ENCODE data around the gene CUX1.
"Not testable (repeated sequence)": the region's sequence is repeated elsewhere in the genome, so short reads cannot be mapped to it uniquely, and the experiment has no call there.

Gene CUX1

DNA sequence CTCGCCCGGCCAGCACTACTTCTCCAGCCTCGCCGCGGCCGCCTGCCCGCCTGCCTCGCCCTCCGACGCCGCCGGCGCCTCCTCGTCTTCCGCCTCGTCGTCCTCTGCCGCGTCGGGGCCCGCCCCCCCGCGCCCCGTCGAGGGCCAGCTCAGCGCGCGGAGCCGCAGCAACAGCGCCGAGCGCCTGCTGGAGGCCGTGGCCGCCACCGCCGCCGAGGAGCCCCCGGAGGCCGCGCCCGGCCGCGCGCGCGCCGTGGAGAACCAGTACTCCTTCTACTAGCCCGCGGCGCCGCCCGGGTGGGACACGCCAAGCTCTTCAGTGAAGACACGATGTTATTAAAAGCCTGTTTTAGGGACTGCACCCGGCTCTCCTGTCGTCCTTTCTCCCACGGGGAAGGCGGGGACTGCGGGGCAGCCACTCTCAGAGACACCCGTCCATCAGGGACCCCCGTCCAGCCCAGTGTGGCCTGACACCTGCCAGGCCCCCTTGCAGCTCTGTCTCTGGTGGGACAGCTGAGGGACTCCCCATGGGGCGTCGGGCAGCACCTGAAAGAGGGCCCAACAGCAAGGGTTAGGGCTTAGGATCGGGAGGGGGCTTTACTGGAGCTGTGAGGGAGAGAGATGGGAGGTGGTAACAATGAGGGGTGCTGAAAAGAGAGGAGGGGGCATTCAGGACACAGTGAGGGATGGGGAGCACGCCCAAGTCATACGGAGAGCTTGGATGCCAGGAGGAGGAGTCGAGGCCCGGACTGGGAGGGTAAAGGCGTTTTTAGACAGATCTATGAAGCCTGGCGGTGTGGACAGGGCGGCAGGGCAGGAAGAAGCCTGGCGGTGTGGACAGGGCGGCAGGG is 504.1 kb downstream of the CUX1 start:
- DNase-seq (ENCODE audit: low read depth in 2 of 2, low spot score in 1 of 2): no peak

GRCh38 chr7:102322202-102322715 is 504.8 kb downstream of the CUX1 start:
- DNase-seq (ENCODE audit: low read depth in 2 of 2, low spot score in 1 of 2): no peak

GRCh38 chr7:102323914-102324195 is 506.4 kb downstream of the CUX1 start:
- DNase-seq (ENCODE audit: low read depth in 2 of 2, low spot score in 1 of 2): no peak

GRCh38 chr7:102325106-102325505 is 507.7 kb downstream of the CUX1 start:
- not testable (repeated sequence) for DNase-seq (ENCODE audit: low read depth in 2 of 2, low spot score in 1 of 2)

DNA sequence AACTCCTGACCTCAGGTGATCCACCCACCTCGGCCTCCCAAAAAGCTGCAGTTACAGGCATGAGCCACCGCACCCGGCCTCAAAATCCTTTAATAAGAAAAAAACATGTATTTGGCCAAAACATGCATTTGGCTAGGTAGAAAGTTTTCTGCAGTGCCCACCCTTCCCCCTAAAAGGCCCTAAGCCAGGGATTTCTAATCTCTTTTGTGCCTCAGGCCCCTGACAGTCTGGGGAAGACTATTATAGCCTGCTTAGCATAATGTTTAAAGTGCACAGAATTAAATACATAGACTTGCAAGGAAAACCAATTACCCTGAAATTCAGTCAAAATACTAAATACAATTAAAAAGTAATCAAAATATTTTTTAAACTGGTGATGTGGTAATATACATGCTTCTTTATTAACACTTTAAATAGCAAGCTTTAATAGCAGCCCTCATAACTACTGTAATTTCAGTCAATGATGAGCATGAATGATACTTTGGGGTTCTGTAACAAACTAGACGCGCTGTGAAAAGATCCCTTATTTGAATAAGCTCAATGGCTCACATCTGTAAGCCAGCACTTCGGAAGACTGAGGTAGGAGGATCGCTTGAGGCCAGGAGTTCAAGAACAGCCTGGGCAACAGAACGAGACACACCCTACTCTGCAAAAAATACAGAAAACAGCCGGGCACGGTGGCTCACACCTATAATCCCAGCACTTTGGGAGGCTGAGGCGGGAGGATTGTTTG is 508.9 kb downstream of the CUX1 start:
- DNase-seq (ENCODE audit: low read depth in 2 of 2, low spot score in 1 of 2): no peak

- not testable (repeated sequence) for DNase-seq (ENCODE audit: low read depth in 2 of 2, low spot score in 1 of 2)
These were observed 509.8 kb downstream of the CUX1 start for GRCh38 chr7:102327183-102327582.

- DNase-seq (ENCODE audit: low read depth in 2 of 2, low spot score in 1 of 2): not testable (repeated sequence)
These were observed 511.4 kb downstream of the CUX1 start for GRCh38 chr7:102328863-102329262.

GRCh38 chr7:102329366-102329765 is 511.9 kb downstream of the CUX1 start:
- not testable (repeated sequence) for DNase-seq (ENCODE audit: low read depth in 2 of 2, low spot score in 1 of 2)

DNA sequence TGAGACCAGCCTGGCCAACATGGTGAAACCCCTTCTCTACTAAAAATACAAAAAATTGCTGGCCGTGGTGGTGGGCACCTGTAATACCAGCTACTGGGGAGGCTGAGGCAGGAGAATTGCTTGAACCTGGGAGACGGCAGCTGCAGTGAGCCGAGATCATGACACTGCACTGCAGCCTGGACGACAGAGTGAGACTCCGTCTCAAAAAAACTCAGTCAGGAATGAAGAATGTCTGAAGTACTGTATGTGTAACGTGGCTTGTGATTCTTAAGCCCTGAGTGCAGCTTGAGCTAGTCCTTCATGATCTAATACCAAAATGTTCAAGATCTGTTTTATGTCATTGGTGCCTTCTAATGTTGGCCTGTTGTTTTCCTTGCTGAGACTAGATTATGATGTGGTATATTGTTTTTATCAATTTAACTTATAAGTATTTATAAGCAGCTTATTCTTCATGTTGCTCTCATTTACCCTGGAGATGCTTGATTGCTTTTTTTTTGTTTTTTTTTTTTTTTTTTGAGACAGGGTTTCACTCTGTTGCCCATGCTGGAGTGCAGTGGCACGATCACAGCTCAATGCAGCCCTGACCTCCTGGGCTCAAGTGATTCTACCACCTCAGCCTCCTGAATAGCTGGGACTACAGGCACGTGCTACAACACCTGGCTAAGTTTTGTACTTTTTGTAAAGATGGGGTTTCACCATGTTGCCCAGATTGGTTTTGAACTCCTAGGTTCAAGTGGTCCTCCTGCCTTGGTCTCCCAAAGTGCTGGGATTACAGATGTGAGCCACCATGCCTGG is 513.4 kb downstream of the CUX1 start:
- DNase-seq (ENCODE audit: low read depth in 2 of 2, low spot score in 1 of 2): not testable (repeated sequence)

Measured in stimulated activated CD8-positive, alpha-beta memory T cell treated with anti-CD3 and anti-CD28 coated beads, Interleukin-4, amount 100 ng/mL, for 1 hour (primary cell).